HG02938 (cell line): Measurements from ENCODE around the gene RALGPS2.
"Not testable (repeated sequence)": the region's sequence is repeated elsewhere in the genome, so short reads cannot be mapped to it uniquely, and the experiment has no call there.

Experiments used
- ATAC-seq: cut with Tn5 transposase; IDR thresholded peaks from one replicate; pipeline ENCODE4 v1.9.1; 2021; ENCODE audit warnings: mild to moderate bottlenecking, moderate library complexity; ENCODE audit not compliant: unreplicated experiment

Gene RALGPS2

GRCh38 chr1:178939338-178940067 lies 214.5 kb downstream of the RALGPS2 start:
- ATAC-seq = no peak

- ATAC-seq = no peak
Observed at GRCh38 chr1:178940068-178940765, 215.2 kb downstream of the RALGPS2 start.

GRCh38 chr1:178941261-178941689 lies 216.2 kb downstream of the RALGPS2 start:
- no peak for ATAC-seq

DNA sequence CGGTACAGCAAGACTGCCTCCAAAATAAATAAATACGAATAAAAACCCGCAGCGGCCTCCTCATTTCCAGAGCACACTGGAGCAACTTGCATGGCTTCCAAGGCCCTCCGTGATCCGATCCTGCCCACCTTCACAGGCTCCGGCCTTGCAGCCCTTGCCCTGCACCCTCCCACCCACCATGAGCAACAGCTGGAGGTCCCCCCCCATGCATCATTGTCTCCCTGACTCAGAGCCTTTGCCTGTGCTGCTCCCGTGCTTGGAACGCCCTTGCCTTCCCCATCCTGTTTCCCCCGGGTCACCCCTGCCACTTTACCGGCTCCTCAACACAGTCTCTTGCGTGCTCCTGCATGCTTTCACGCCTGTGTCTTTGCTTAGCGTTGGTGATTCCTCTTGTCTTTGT lies 216.8 kb downstream of the RALGPS2 start:
- no peak for ATAC-seq

DNA sequence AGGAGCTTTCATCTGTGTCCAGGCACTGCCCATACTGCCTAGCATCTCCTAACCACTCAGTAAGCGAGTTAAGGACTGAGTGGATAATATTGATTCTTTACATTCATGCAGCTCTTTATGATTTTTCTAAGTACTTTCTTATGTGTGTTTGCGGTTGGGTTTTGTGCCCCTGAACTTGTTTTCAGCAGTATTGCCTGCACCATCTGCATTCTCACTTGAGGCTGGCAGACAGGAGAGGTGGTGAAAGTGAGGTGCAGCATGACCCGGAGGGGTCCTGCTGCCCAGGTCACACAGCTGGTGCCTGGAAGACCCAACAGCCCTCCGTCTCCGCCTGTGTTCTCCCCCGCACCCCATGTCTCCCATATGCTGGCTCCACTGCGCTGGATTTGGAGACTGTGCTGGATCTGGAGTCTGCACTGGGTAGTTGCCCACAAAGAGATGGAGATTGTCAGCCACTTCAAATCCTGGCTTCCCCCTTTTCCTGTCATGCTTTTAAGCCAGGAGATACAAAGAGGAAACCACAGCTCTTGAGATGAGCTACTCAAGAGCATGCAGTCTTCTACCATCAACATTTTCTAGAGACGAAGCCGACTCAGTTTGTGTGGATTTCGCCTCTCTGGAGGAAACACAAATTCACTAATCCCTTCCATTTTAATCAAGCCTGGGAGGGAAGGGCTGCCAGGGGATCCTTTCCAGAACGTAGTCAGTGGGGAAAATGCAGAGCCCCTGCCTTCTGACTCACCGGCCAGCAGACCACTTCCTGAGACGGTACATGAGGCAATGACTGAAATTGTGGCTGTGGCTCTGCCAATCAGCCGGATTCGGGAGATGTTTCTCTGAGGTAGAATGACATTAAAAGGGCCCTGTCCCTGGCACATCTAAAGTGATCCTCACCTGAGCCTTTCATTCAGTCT lies 217.5 kb downstream of the RALGPS2 start:
- ATAC-seq = no peak

DNA sequence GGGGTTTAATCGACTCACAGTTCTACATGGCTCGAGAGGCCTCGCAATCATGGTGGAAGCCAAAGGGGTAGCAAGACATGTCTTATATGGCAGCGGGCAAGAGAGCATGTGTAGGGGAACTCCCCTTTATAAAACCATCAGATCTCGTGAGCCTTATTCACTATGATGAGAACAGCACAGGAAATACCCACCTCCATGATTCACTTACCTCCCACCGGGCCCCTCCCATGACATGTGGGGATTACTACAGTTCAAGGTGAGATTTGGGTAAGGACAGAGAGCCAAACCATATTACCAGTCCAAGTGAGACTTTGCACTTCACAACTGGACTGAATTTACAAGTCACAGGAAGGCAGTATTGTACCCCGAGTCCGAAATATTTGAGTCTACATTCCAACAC lies 219.7 kb downstream of the RALGPS2 start:
- ATAC-seq = no peak

DNA sequence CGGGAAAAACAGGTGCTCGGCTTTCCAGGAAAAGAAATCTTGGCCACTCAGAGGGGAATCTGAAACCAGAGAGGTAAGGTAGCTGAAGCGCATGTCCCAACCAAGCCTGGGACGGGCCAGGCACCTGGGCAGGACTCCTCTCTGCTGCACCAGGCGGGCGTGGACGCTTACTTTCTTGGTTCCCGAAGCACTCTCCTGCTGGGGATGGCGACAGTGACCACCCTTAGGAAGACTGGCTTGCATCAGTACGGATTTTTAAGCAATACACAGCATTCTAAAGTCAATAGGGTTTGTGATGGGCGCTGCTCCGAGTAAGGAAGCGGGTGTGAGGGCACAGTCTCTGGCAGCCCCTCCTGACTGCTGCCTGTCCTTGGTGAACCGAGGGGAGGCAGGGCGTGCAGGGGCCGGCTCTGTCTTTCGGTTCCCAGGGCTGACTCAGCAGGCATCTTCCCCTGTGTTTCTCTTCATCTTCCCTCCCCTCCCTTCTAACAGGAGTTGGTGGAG lies 220.8 kb downstream of the RALGPS2 start:
- no peak for ATAC-seq

GRCh38 chr1:178946416-178946815 lies 221.4 kb downstream of the RALGPS2 start:
- ATAC-seq = no peak

DNA sequence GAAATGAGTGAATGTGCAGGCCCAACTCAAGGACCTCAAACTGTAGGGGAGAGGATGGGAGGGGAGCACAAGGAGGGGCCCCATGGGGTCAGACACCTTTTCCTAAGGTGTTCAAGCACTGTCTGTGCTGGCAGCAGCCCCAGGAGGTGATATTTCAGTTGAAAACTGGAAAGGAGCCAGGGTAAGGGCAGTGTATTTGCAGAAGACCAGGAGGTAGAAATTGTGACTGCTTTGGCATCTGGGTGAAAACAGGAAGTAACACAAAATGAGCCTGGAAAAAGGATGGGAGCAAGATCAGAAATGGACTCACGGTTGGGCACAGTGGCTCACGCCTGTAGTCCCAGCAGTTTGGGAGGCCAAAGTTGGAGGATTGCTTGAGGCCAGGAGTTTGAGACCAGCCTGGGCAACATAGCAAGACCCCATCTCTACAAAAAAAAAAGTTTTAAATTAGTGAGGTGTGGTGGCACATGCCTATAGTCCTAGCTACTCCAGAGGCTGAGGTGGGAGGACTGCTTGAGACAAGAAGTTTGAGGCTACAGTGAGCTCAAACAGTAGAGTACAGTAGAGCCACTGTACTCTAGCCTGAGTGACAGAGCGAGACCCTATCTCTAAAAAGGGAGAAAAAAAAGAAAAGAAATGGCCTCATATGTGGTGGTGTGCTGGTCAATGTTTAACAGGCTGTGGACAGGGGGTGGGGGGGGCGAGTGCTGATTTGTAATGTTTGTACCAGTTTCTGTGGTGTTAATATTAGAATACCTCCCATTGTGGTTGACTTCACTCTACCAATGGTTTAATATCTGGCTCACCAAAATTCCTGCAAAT lies 222.0 kb downstream of the RALGPS2 start:
- no peak for ATAC-seq

- ATAC-seq = no peak
Observed at GRCh38 chr1:178947677-178947981, 222.6 kb downstream of the RALGPS2 start.

DNA sequence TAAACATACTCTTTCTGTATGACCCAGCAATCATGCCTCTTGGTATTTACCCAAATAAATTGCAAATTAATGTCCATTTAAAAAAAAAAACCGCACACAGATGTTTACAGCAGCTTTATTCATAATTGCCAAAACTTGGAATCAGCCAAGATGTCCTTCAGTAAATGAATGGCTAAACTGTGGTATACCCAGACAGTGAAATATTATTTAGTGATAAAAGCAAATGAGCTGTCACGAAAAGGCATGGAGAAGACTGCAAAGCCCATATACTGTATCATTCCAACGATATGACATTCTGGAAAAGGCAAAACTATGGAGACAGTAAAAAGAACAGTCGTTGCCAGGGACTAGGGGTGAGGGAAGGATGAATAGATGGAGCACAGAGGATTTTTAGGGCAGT lies 223.6 kb downstream of the RALGPS2 start:
- no peak for ATAC-seq

DNA sequence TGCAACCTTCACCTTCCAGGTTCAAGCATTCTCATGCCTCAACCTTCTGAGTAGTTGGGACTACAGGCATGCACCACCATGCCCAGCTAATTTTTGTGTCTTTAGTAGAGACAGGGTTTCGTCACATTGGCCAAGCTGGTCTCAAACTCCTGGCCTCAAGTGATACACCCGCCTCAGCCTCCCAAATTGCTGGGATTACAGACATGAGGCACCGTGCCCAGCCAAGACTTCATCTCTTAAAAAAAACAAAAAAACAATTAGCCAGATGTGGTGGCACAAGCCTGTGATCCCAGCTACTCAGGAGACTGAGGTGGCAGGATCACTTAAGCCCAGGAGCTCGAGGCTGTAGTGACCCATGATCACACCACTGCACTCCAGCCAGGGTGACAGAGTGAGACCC lies 224.8 kb downstream of the RALGPS2 start:
- ATAC-seq = not testable (repeated sequence)

- no peak for ATAC-seq
Observed at GRCh38 chr1:178951600-178951999, 226.6 kb downstream of the RALGPS2 start.

- no peak for ATAC-seq
Observed at GRCh38 chr1:178953034-178953433, 228.0 kb downstream of the RALGPS2 start.

- ATAC-seq = no peak
Observed at GRCh38 chr1:178953538-178954324, 228.7 kb downstream of the RALGPS2 start.

- ATAC-seq = no peak
Observed at GRCh38 chr1:178954325-178954690, 229.3 kb downstream of the RALGPS2 start.

GRCh38 chr1:178954937-178955336 lies 229.9 kb downstream of the RALGPS2 start:
- ATAC-seq = no peak

DNA sequence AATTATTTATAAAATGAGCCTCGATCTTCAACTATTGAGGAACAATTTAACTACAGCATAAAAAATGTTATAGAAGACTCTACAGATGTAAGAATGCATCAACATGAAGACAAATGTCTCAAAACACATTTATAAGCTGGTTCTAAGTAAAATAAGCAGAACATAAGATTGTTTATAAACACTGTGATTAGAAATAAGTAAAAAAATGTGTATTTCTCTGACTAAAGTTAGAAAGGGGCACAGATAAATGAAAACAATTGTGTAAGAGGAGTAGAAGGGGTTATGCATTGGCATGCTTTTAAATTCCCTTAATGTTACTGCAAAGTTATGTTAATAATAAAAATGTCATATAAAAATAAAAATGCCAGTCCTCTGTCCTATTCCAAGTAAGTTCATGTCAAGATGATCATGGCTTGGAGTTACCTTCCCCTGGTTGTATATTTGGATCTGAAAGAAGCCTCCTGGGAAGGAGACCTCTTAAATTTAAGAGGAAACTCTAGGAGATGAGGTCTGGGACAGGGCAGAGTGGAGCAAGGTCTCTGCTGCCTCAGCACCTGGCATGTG lies 230.4 kb downstream of the RALGPS2 start:
- ATAC-seq = no peak

DNA sequence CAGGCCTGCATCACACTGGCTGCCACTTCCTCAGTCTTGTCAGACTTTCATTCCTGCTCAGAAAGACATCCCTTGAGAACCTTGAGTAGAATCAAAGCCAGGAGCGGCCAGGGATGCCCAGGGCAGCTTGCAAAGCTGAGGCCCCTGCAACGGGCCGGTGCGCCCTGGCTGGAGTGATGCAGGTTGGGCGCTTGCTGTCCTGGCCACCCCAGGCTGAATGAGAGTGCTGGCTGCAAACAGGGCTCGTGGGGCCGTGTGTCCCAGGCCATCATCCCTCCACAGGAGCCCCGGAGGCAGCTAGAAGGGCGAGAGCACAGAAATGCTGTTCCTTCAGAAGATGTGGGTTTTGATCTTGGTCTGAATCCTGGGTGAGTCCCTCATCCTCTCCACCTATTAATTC lies 233.4 kb downstream of the RALGPS2 start:
- ATAC-seq = no peak
